Transverse colon (tissue), 4 donors: ENCODE measurements around the gene NCAPD3. TPM values are rescaled to one million over a fixed set of nuclear protein-coding genes. Genes with fewer than 3 reads are reported as not detected.

Experiments used
- DNase-seq: peaks from one replicate; pipeline ENCODE4 v3.0.0-alpha.2; 2019
- H3K27ac ChIP-seq, 4 donors: fragments of 200-600 bp; sonication (generic); 2 replicates each; pipeline ENCODE4 v1.5.1; 2016 to 2018; ENCODE audit warnings: inconsistent platforms in 4 of 4
- H3K27me3 ChIP-seq: fragments of 200-600 bp; sonication (generic); 2 replicates; pipeline ENCODE4 v1.5.1; 2017; ENCODE audit warnings: inconsistent platforms
- H3K36me3 ChIP-seq, 4 donors: fragments of 200-600 bp; sonication (generic); 2 replicates each; pipeline ENCODE4 v1.5.1; 2017 to 2019; ENCODE audit warnings: inconsistent platforms in 4 of 4
- H3K4me1 ChIP-seq, 4 donors: fragments of 200-600 bp; sonication (generic); 2 replicates each; pipeline ENCODE4 v1.5.1; 2017 to 2020; ENCODE audit warnings: inconsistent platforms in 4 of 4
- H3K4me3 ChIP-seq, 4 donors: fragments of 200-600 bp; sonication (generic); 1 replicate in 1 of 4; 2 replicates in 3 of 4; pipeline versions ENCODE4 v1.5.1 to v1.6.1; 2017 to 2019; ENCODE audit warnings: inconsistent platforms in 4 of 4
- H3K9me3 ChIP-seq, 2 donors: fragments of 200-600 bp; sonication (generic); 2 replicates each; pipeline ENCODE4 v1.5.1; 2017 to 2019; ENCODE audit warnings: inconsistent platforms in 2 of 2
- CTCF ChIP-seq, 5 experiments: fragments of 200-600 bp in 3 of 5; fragments of 450-650 bp in 2 of 5; sonication (generic) in 3 of 5; IDR thresholded peaks; 1 replicate in 2 of 5; 2 replicates in 3 of 5; pipeline ENCODE4 v1.5.1; 2016 to 2017; ENCODE audit warnings: antibody characterized with exemption in 5 of 5, inconsistent platforms in 3 of 5, mild to moderate bottlenecking in 2 of 5, moderate library complexity in 1 of 5
- EP300 ChIP-seq: sonication (generic); formaldehyde crosslinking; IDR thresholded peaks from one replicate; pipeline ENCODE4 v1.6.1; 2017; ENCODE audit warnings: antibody characterized with exemption, low read depth
- POLR2A ChIP-seq: fragments of 450-650 bp; IDR thresholded peaks from one replicate; pipeline ENCODE4 v1.6.1; 2016; ENCODE audit warnings: antibody characterized with exemption, mild to moderate bottlenecking, moderate library complexity
- POLR2AphosphoS5 ChIP-seq, 3 donors: sonication (generic); formaldehyde crosslinking; IDR thresholded peaks; one replicate each; pipeline ENCODE4 v1.6.1; 2016; ENCODE audit warnings: antibody characterized with exemption in 3 of 3
- WGBS, 2 donors: methylation state at CpG; one replicate each; pipeline ENCODE4 v1.1.5; 2018; ENCODE audit warnings: low coverage in 1 of 2; 5-methylcytosine and 5-hydroxymethylcytosine counted together
- in situ Hi-C, 4 donors: fragments of 200-750 bp; cut with MboI; loops; one replicate each; pipeline versions ENCODE4 v1.15.0 to v1.15.1; 2017; ENCODE audit warnings: low sequenced_read_pairs in 3 of 4, low pct_ligation_motif_present in 1 of 4, low pct_unique_long_range_greater_than_20kb in 1 of 4
- intact Hi-C: fragments of 100-400 bp; cut with DNase I; formaldehyde crosslinking; loops from one replicate; pipeline ENCODE4 v1.15.1; 2023; ENCODE audit warnings: low total_unique reads
- total RNA-seq, 4 donors: library from RNA; depleted of rRNA; stranded (reverse); fragments of >200 nt; gene quantifications; one replicate each; pipeline ENCODE4 v1.1.0, GENCODE V29; 2016

NCAPD3 gene
- total RNA-seq, 4 donors from 2014 or later: 7.0 to 21.3 (median 13.8) TPM

DNA sequence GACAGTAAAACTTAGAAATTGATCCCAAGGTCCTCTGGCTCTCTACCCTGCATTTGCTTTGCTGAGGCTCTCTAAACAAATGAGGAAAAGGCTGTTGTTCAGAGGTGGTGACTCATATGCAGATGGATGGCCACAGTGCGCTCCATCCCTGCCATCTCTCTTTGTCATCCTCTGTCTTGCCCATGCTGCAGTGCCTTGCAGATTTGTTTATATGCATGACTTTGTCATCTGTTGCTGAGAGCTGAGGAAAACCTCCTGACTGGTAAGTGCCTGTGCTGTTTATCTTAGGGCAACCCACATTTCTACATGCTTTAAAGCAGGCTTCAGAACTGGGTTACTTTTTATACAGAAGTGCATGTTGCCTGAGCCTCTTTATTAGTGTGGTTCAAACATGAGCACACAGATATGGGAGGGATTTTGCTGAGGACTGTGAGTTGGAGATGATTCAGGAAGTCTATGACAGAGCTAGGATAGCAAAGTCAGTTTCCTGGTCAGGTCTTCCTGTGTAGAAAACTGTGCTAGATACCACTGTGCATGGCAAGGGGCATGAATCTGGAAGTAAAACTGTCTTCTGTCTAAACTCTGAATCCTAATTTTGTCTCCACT lies 97.4 kb downstream of the NCAPD3 start:
- H3K4me1 ChIP-seq: peaks cover 4 to 21% (median 14%) of the 10 kb centered on the region in 4 donors
- intact Hi-C loops (loop anchor here (10.0 kb wide), 1 partner anchor 172 kb away; the partner anchor contains the start of gene IGSF9B), in situ Hi-C loops (loop anchor here in 3 of 4 donors (25.0 kb wide), 1 partner anchor 189 kb away; no protein-coding TSS in a partner anchor)
- peak overlapping the region; percentile 61 to 77 (median 64) for H3K27ac ChIP-seq
- no peak for DNase-seq
- 86% methylated on average over 1 of the region's 1 CpG; no CpG with 5 or more reads in 1 of the 2 donors for WGBS, 2 donors
- TF ChIP-seq POLR2A: no peak
- no peak for TF ChIP-seq CTCF (IDR thresholded peaks at IDR 0.05)
- TF ChIP-seq EP300: no peak
- TF ChIP-seq POLR2AphosphoS5 (IDR thresholded peaks at IDR 0.05): no peak
- peaks cover 39% of the 10 kb centered on the region for H3K27me3 ChIP-seq
- H3K4me3 ChIP-seq: no peak overlapping the region
- H3K9me3 ChIP-seq: peaks cover 0 to 2% of the 10 kb centered on the region in 2 donors
- no peaks in the 10 kb centered on the region for H3K36me3 ChIP-seq

- DNase-seq: no peak
- in situ Hi-C loops: loop anchor here in 3 of 4 donors (25.0 kb wide), 1 partner anchor 188 kb away; no protein-coding TSS in a partner anchor
- intact Hi-C loops: loop anchor here (10.0 kb wide), 1 partner anchor 171 kb away; the partner anchor contains the start of gene IGSF9B
- Histone ChIP-seq H3K27ac (peak overlapping the region; percentile 61 to 77 (median 64)), H3K27me3 (peaks cover 39% of the 10 kb centered on the region), H3K36me3 (no peaks in the 10 kb centered on the region), H3K4me1 (peaks cover 4 to 21% (median 16%) of the 10 kb centered on the region in 4 donors), H3K4me3 (peak overlapping the region in 3 of 4 donors; percentile 20 to 33 (median 21)), H3K9me3 (no peaks in the 10 kb centered on the region)
- 49 to 67% methylated on average over 5 to 9 of the region's 9 CpGs for WGBS, 2 donors
- no peak for TF ChIP-seq CTCF (IDR thresholded peaks at IDR 0.05)
- TF ChIP-seq EP300: no peak
- TF ChIP-seq POLR2AphosphoS5 (IDR thresholded peaks at IDR 0.05): no peak
- TF ChIP-seq POLR2A: no peak
Observed at GRCh38 chr11:134125507-134125906, 98.3 kb downstream of the NCAPD3 start.

- no peak for TF ChIP-seq POLR2A
- no peak for TF ChIP-seq EP300
- TF ChIP-seq CTCF (IDR thresholded peaks at IDR 0.05): no peak
- no peak for TF ChIP-seq POLR2AphosphoS5 (IDR thresholded peaks at IDR 0.05)
- H3K27ac ChIP-seq: peak overlapping the region; percentile 61 to 77 (median 64)
- H3K4me1 ChIP-seq: peaks cover 4 to 23% (median 17%) of the 10 kb centered on the region in 4 donors
- 14 to 33% methylated on average over 2 to 54 of the region's 54 CpGs for WGBS, 2 donors
- no peak for DNase-seq
- no peaks in the 10 kb centered on the region for H3K36me3 ChIP-seq
- peaks cover 39% of the 10 kb centered on the region for H3K27me3 ChIP-seq
- in situ Hi-C loops (loop anchor here in 3 of 4 donors (25.0 kb wide), 1 partner anchor 188 kb away; no protein-coding TSS in a partner anchor), intact Hi-C loops (loop anchor here (5.0 to 10.0 kb wide), 2 partner anchors 53 to 170 kb away; partner anchors contain the start of gene IGSF9B)
- no peaks in the 10 kb centered on the region for H3K9me3 ChIP-seq
- peak overlapping the region; percentile 16 to 33 (median 20) for H3K4me3 ChIP-seq
Observed at GRCh38 chr11:134124660-134125451, 98.9 kb downstream of the NCAPD3 start.
